IMR-90 (cell line): ENCODE measurements around the gene RGN. TPM values are rescaled to one million over a fixed set of nuclear protein-coding genes. Genes with fewer than 3 reads are reported as not detected.
"Not testable (repeated sequence)": the region's sequence is repeated elsewhere in the genome, so short reads cannot be mapped to it uniquely, and the experiment has no call there.

ENCODE experiments used
- ATAC-seq: fragments of 200-7000 bp; cut with Tn5 transposase; 2 replicates; pipeline ENCODE4 v1.9.1; 2020; ENCODE audit warnings: low read depth, mild to moderate bottlenecking, moderate library complexity
- BruUV-seq: library from RNA; stranded (reverse); fragments of 400-500 nt; replicated peaks from 2 replicates; lab custom pipeline; 2021; lab: Mats Ljungman, UMichigan
- CTCF ChIA-PET: fragments of 300-600 bp; formaldehyde crosslinking; extraction: SDS; loops from one replicate; lab custom pipeline; 2021; ENCODE audit warnings: antibody characterized with exemption; lab: Yijun Ruan, JAX
- POLR2A ChIA-PET: fragments of 300-600 bp; sonication (Branson Sonifier 250); formaldehyde crosslinking; loops from one replicate; lab custom pipeline; 2022; ENCODE audit warnings: antibody characterized with exemption; ENCODE audit not compliant: unreplicated experiment; lab: Charles Lee
- DNase-seq: peaks from one replicate; pipeline ENCODE4 v3.0.0; 2013
- H2AFZ ChIP-seq: replicated peaks from 2 replicates; pipeline ENCODE3; 2013; ENCODE audit warnings: low read length, mild to moderate bottlenecking; ENCODE audit not compliant: poor library complexity
- H2AK5ac ChIP-seq: 2 replicates; pipeline ENCODE4 v1.6.1; 2013; ENCODE audit warnings: low read depth, low read length, inconsistent platforms
- H2AK9ac ChIP-seq: replicated peaks from 2 replicates; pipeline ENCODE3; 2013; ENCODE audit warnings: mild to moderate bottlenecking, low read depth, low read length, moderate library complexity; ENCODE audit not compliant: poor library complexity
- H2BK120ac ChIP-seq: 2 replicates; pipeline ENCODE4 v1.6.1; 2013; ENCODE audit warnings: low read depth, low read length, inconsistent platforms
- H2BK15ac ChIP-seq: 3 replicates; pipeline ENCODE4 v1.6.1; 2013; ENCODE audit warnings: low read depth, low read length, inconsistent platforms
- H2BK20ac ChIP-seq: 2 replicates; pipeline ENCODE4 v1.6.1; 2013; ENCODE audit warnings: low read depth, mild to moderate bottlenecking, inconsistent platforms, low read length, moderate library complexity
- H2BK5ac ChIP-seq: 2 replicates; pipeline ENCODE4 v1.6.1; 2013; ENCODE audit warnings: mild to moderate bottlenecking, low read depth, low read length, inconsistent platforms; ENCODE audit not compliant: poor library complexity, severe bottlenecking
- H3K14ac ChIP-seq: replicated peaks from 2 replicates; pipeline ENCODE4 v1.6.1; 2013; ENCODE audit warnings: low read depth, low read length, inconsistent platforms
- H3K18ac ChIP-seq: 2 replicates; pipeline ENCODE4 v1.6.1; 2013; ENCODE audit warnings: low read depth, low read length, control low read depth
- H3K23ac ChIP-seq: 2 replicates; pipeline ENCODE4 v1.6.1; 2013; ENCODE audit warnings: low read depth, low read length, inconsistent platforms
- H3K27ac ChIP-seq: 2 replicates; pipeline ENCODE4 v1.5.1; 2013; ENCODE audit warnings: mild to moderate bottlenecking, control low read depth, low read length; ENCODE audit not compliant: insufficient read depth
- H3K27me3 ChIP-seq: 2 replicates; pipeline ENCODE4 v1.6.1; 2013; ENCODE audit warnings: low read length; ENCODE audit not compliant: control insufficient read depth, insufficient read depth
- H3K36me3 ChIP-seq: 2 replicates; pipeline ENCODE4 v1.6.1; 2013; ENCODE audit warnings: low read length, mixed read lengths; ENCODE audit not compliant: control insufficient read depth, insufficient read depth
- H3K4ac ChIP-seq: 2 replicates; pipeline ENCODE4 v1.6.1; 2013; ENCODE audit warnings: low read depth, low read length, inconsistent platforms
- H3K4me1 ChIP-seq: 2 replicates; pipeline ENCODE4 v1.6.1; 2013; ENCODE audit warnings: low read length, mixed read lengths; ENCODE audit not compliant: control insufficient read depth, insufficient read depth
- H3K4me2 ChIP-seq: 2 replicates; pipeline ENCODE4 v1.6.1; 2013; ENCODE audit warnings: low read depth, mild to moderate bottlenecking, control low read depth, low read length, moderate library complexity
- H3K4me3 ChIP-seq: 2 replicates; pipeline ENCODE4 v1.5.1; 2013; ENCODE audit warnings: low read depth, mild to moderate bottlenecking, control low read depth, low read length, moderate library complexity; ENCODE audit not compliant: insufficient read depth
- H3K56ac ChIP-seq: 2 replicates; pipeline ENCODE4 v1.6.1; 2013; ENCODE audit warnings: low read length, inconsistent platforms; ENCODE audit not compliant: insufficient read depth; ENCODE audit errors: extremely low read depth
- H3K79me1 ChIP-seq, 2 experiments: 2 replicates each; pipeline ENCODE4 v1.6.1; 2013; ENCODE audit warnings: low read length in 2 of 2, inconsistent platforms in 1 of 2, low read depth in 1 of 2
- H3K9ac ChIP-seq: 2 replicates; pipeline ENCODE4 v1.6.1; 2013; ENCODE audit warnings: low read depth, low read length, control low read depth
- H3K9me1 ChIP-seq: 2 replicates; pipeline ENCODE4 v1.6.1; 2013; ENCODE audit warnings: low read length, inconsistent platforms; ENCODE audit not compliant: insufficient read depth
- H3K9me3 ChIP-seq: 2 replicates; pipeline ENCODE4 v1.6.1; 2013; ENCODE audit warnings: low read length; ENCODE audit not compliant: control insufficient read depth, insufficient read depth
- H4K20me1 ChIP-seq: 2 replicates; pipeline ENCODE4 v1.6.1; 2013; ENCODE audit warnings: low read length, inconsistent platforms; ENCODE audit not compliant: insufficient read depth
- H4K5ac ChIP-seq: 2 replicates; pipeline ENCODE4 v1.6.1; 2013; ENCODE audit warnings: mild to moderate bottlenecking, low read depth, low read length, control low read depth
- H4K8ac ChIP-seq, 2 experiments: 2 replicates each; pipeline ENCODE4 v1.6.1; 2013; ENCODE audit warnings: low read depth in 2 of 2, low read length in 2 of 2, control low read depth in 1 of 2, inconsistent platforms in 1 of 2
- H4K91ac ChIP-seq: 2 replicates; pipeline ENCODE4 v1.6.1; 2013; ENCODE audit warnings: low read depth, low read length, inconsistent platforms; ENCODE audit not compliant: insufficient read depth
- WGBS, 2 experiments: methylation state at CpG; one replicate each; pipeline versions ENCODE4 v1.1.5 to v1.1.7; 2013; ENCODE audit warnings: missing lambda C conversion rate in 2 of 2; ENCODE audit not compliant: insufficient read length in 1 of 2; ENCODE audit errors: extremely low coverage in 2 of 2; 5-methylcytosine and 5-hydroxymethylcytosine counted together
- dilution Hi-C: fragments of 300-500 bp; cut with HindIII; formaldehyde crosslinking; loops from one replicate; pipeline ENCODE4 v1.14.3; 2018; ENCODE audit warnings: low sequenced_read_pairs; ENCODE audit not compliant: unreplicated experiment
- in situ Hi-C: fragments of 300-500 bp; cut with MboI; formaldehyde crosslinking; loops from 3 replicates; pipeline ENCODE4 v1.14.3; 2019; ENCODE audit warnings: low sequenced_read_pairs, inconsistent platforms, mixed read lengths
- intact Hi-C: fragments of 100-400 bp; cut with micrococcal nuclease; formaldehyde crosslinking; loops from 2 replicates; pipeline ENCODE4 v1.10.0; 2022
- polyA plus RNA-seq, 3 experiments: library from polyadenylated mRNA; depleted of rRNA; stranded (reverse); fragments of >200 nt; gene quantifications; 2 replicates each; pipeline ENCODE4 v1.2.3, GENCODE V29; 2012; ENCODE audit warnings: low replicate concordance in 1 of 3
- total RNA-seq: library from RNA; depleted of rRNA; stranded (reverse); fragments of >200 nt; gene quantifications from 2 replicates; pipeline ENCODE4 v1.2.3, GENCODE V29; 2012

Gene RGN
- total and polyA plus RNA-seq, 2 of the 4 experiments (the other 2 are of a cell fraction): 0.18 to 0.26 TPM

- H3K4me1 ChIP-seq, H2BK15ac ChIP-seq, H3K79me1 ChIP-seq, H3K9ac ChIP-seq, ATAC-seq, H3K56ac ChIP-seq, CTCF ChIA-PET, H2AK9ac ChIP-seq, H2AK5ac ChIP-seq, H3K18ac ChIP-seq, H3K14ac ChIP-seq, H3K23ac ChIP-seq, H3K36me3 ChIP-seq, H2AFZ ChIP-seq, H4K20me1 ChIP-seq, H2BK20ac ChIP-seq, DNase-seq, H4K5ac ChIP-seq, H4K8ac ChIP-seq, BruUV-seq, H3K9me1 ChIP-seq, H3K27ac ChIP-seq, in situ Hi-C loops, H3K4me3 ChIP-seq, H4K91ac ChIP-seq, H3K9me3 ChIP-seq, H3K4ac ChIP-seq, dilution Hi-C loops, H2BK5ac ChIP-seq, POLR2A ChIA-PET, H3K27me3 ChIP-seq, H2BK120ac ChIP-seq, H3K4me2 ChIP-seq, intact Hi-C loops: not testable (repeated sequence)
- 100% methylated on average over 1 of the region's 3 CpGs; no CpG with 5 or more reads in 1 of the 2 experiments for WGBS, 2 experiments
Observed at GRCh38 chrX:47124466-47124865, 46.2 kb downstream of the RGN start.
